ENCODE measurements around the gene PHC2.

Gene PHC2

GRCh38 chr1:33326785-33327184 is 104.1 kb downstream of the PHC2 start:
- DNase-seq (ENCODE audit: low read depth): no peak
- no peak for TF ChIP-seq CTCF (IDR thresholded peaks at IDR 0.05; ENCODE audit: insufficient read depth, low read depth, low read length, missing control alignments)

DNA sequence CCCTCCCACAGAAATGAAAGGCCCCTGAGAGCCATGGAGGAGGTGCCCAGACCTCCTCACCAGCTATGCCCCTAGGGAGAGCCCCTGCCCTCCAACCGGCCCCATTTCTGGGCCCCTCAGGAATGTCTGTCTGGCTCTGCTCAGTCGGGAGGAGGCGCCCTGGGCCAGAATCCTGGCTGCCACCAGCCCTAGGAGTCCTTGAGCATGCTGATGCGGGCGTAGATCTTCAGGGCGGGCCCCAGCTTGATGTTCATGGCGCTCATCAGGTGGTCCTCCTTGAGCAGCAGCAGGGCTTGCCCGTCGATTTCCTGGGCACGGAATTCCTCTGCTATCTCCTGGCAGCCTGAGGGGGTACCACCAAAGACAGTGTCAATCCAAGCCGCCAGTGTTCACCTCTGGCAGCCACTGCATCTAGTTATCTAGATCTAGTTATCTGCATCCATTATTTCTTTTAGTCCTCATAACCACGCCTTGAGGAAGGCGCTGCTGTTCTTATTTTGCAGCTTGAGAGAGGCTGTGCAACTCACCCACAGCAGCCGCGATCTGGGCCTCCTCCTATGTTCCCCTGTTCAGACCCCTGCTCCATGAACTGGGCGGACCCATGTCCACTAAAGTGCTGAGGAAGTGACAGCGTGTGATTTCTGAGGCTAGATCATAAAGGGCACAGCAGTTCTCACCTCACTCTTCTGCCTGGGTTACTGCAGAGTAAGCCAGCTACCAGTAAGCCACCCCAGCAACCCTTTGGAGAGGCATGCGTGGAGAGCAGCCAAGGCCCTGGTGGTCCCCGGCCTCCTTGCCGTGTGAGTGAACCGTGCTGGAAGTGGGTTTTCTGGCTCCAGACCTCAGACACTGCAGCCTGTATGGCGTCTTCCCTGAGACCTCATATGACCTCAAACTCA is 106.0 kb downstream of the PHC2 start:
- DNase-seq (ENCODE audit: low read depth): no peak
- H3K4me3 ChIP-seq (ENCODE audit: low read depth, low read length): no peak overlapping the region
- TF ChIP-seq CTCF (IDR thresholded peaks at IDR 0.05; ENCODE audit: insufficient read depth, low read depth, low read length, missing control alignments): no peak

More at GRCh38 chr1:33326785-33327184, 104.1 kb downstream of the PHC2 start:
- no peak overlapping the region for H3K4me3 ChIP-seq (ENCODE audit: low read depth, low read length)

GRCh38 chr1:33323663-33324477 is 107.0 kb downstream of the PHC2 start:
- H3K4me3 ChIP-seq (ENCODE audit: low read depth, low read length): no peak overlapping the region
- DNase-seq (ENCODE audit: low read depth): no peak
- TF ChIP-seq CTCF (IDR thresholded peaks at IDR 0.05; ENCODE audit: insufficient read depth, low read depth, low read length, missing control alignments): no peak

- TF ChIP-seq CTCF (IDR thresholded peaks at IDR 0.05; ENCODE audit: insufficient read depth, low read depth, low read length, missing control alignments): no peak
- DNase-seq (ENCODE audit: low read depth): no peak
Measured at GRCh38 chr1:33322870-33323585, 107.9 kb downstream of the PHC2 start.

GRCh38 chr1:33322109-33322508 is 108.8 kb downstream of the PHC2 start:
- no peak overlapping the region for H3K4me3 ChIP-seq (ENCODE audit: low read depth, low read length)
- TF ChIP-seq CTCF (IDR thresholded peaks at IDR 0.05; ENCODE audit: insufficient read depth, low read depth, low read length, missing control alignments): no peak
- DNase-seq (ENCODE audit: low read depth): no peak

More at GRCh38 chr1:33322870-33323585, 107.9 kb downstream of the PHC2 start:
- no peak overlapping the region for H3K4me3 ChIP-seq (ENCODE audit: low read depth, low read length)

DNA sequence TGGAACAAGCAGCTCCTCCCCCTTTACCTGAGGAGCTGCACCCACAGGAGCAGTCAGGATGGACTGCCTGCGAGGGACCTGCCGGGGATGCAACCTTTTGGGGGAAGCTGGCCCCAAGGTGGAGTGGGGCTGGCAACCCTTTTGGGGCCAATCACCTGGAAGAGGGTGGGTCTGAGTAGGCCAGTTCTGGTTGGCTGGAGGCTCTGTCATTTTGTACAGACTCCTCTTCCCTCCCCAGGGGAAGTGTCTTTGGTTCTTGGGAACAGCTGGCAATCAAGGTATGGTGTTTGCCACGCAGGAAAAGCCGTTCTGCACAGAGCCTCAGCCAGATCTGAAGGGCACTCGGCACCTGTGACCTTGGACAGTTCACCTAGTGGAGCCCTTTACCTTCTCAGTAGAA is 109.7 kb downstream of the PHC2 start:
- H3K4me3 ChIP-seq (ENCODE audit: low read depth, low read length): no peak overlapping the region
- TF ChIP-seq CTCF (IDR thresholded peaks at IDR 0.05; ENCODE audit: insufficient read depth, low read depth, low read length, missing control alignments): no peak
- no peak for DNase-seq (ENCODE audit: low read depth)
